GM18519 (cell line): ENCODE results near the gene TP53I13.
"Not testable (repeated sequence)": the region's sequence is repeated elsewhere in the genome, so short reads cannot be mapped to it uniquely, and the experiment has no call there.

ENCODE experiments used
- ATAC-seq: cut with Tn5 transposase; IDR thresholded peaks from one replicate; pipeline ENCODE4 v1.9.1; 2021; ENCODE audit warnings: mild to moderate bottlenecking, moderate library complexity; ENCODE audit not compliant: unreplicated experiment, low FRiP score

TP53I13 gene

DNA sequence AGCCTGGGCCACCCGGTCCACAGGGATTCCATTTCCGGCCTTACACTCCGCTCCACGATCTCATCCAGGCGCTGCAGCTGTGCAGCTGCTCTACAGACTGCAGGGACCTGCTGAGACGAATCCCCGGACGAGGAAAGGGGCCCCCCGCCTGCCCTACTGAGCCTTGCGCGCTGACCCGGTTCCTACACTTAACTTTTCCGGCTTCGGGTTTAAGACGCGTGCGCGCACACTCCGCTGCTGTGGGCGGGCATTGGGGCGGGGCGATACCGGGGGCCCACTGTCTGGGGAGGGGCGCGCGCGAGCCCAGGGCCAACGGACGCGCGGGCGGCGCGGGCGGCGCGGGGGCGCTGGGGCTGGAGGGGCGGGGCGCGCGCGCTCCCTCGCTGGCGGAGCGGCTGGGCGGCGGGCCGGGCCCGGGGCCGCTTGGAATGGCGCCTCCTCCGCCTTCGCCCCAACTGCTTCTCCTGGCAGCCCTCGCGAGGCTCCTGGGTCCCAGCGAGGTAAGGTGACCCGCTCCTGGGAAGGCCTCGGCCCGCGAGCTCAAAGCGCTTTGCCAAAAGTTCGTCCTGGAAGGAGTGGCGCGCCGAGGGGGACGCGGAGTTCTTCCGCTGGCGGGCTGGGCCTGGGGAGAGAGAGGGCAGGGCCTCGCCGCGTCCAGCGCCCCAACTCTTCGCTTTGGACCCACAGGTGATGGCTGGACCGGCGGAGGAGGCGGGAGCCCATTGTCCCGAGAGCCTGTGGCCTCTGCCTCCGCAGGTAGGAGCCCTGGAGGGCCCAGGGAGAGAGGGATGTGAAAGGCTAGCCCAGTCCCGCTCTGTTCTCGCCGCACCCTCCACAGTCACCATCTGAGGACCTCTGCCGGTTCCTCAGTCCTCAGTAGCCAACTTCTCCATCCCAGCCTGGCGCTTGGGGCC lies at the start of gene TP53I13:
Gene TP53I13, plus strand, starts transcription at position 371 of the 914 bp plus-strand sequence. Its CDS starts 58 bp downstream, at position 429.
- no peak for ATAC-seq

DNA sequence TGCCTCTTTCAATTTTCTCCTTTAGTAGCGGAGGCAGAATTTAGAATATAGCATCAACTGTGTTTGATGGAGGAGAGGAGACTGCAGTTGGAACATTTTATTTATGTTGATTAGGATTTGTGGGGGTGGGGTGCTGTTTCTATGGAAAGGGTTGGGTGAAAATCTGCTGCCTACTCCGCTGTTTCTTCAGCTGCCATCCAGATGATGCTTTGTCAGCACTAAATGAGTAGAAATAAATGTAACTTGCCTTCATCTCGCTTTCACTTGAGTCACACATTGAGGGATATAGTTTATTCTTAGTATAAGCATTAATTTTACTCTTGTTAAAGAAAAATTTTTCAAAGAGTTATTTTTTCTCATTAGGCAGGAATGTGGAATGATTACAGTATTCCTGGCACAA lies 43.8 kb upstream of the TP53I13 start:
- ATAC-seq: no peak

- no peak for ATAC-seq
These were observed 42.2 kb upstream of the TP53I13 start for GRCh38 chr17:29526322-29526721.

DNA sequence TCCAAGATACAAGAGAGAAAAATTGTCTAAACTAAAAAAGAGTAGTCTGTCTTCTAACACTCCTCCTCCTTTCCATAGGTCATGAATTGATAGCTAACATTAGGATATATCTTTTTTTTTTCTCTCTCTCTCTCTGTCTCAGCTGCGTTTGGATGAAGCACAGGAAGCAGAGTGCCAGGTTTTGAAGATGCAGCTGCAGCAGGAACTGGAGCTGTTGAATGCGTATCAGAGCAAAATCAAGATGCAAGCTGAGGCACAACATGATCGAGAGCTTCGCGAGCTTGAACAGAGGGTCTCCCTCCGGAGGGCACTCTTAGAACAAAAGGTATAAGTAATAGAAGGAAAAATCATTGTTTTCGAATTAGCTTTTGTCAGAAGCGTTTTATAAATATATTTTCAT lies 34.5 kb upstream of the TP53I13 start:
- ATAC-seq: no peak

GRCh38 chr17:29544066-29544465 lies 24.4 kb upstream of the TP53I13 start:
- ATAC-seq: no peak

DNA sequence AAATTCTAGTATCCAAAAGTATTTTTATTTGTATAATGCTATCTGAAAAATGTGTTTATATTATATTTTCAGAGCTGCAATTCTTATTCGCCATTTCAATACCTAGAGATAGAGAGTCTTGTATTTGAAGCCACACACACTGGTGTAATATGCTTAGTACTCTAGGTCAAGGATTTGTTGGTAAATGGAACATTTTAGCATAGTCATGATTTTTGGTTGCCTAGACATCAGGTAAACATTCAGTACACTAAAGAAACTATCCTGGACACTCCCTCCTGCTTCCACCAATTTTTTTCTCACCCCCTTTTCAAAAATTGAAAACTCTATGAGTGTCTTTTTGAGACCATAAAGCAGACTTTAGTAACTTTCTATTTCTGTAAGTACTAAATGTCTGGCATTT lies 22.4 kb upstream of the TP53I13 start:
- no peak for ATAC-seq

DNA sequence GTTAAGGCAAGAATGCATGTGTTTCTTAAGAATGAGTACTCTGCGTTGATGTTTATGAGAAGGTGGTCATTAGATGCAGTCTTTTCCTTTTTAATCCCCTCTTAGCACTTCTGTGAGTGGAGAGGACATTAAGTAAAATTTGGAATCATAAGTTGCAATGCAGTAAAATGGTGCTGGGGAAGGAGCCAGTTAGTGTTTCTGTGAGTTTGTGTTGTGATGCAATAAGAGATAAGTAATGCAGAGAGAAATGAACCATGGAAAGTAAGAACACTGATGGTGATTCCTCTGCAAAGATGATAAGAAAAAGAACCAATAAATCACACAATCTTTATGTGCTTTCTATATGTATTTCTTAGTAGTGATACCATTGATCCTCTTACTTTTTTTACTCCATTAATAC lies 21.7 kb upstream of the TP53I13 start:
- ATAC-seq: no peak

GRCh38 chr17:29549177-29549923 lies 19.2 kb upstream of the TP53I13 start:
- no peak for ATAC-seq

DNA sequence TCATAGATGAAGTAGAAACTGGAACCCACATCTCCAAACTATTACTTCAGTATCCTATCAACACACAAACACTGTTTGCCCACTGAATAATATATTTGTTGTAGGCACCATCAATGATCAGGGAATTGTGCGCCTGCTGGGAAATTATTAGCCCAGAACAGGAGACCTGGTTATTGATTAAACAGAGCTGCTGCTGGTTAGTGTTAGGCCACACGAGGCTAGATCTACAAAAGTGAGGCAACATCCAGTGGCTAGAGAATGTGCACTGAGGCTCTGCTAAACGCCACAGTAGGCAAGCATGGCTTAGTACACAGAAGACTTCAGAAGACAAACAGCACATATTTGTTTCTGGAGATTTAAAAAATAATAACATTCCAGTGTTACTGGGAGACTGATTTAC lies 12.7 kb upstream of the TP53I13 start:
- ATAC-seq: no peak

- no peak for ATAC-seq
These were observed 11.3 kb upstream of the TP53I13 start for GRCh38 chr17:29557085-29557738.

DNA sequence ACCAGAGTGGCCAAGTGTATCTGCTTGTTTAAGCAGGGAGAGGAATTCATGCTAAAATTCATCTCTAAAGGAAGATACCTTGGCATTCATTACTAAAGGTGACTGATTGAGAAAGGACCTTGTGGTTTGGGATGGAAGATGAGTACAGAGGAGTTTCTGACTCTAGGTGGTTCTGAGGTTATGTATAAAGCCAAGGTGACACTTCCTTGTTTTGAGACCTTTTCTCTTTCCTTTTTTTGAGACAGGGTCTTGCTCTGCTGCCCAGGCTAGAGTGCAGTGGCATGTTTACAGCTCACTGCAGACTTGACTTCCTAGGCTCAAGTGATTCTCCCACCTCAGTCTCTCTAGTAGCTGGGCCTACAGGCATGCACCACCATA lies 10.8 kb upstream of the TP53I13 start:
- no peak for ATAC-seq

DNA sequence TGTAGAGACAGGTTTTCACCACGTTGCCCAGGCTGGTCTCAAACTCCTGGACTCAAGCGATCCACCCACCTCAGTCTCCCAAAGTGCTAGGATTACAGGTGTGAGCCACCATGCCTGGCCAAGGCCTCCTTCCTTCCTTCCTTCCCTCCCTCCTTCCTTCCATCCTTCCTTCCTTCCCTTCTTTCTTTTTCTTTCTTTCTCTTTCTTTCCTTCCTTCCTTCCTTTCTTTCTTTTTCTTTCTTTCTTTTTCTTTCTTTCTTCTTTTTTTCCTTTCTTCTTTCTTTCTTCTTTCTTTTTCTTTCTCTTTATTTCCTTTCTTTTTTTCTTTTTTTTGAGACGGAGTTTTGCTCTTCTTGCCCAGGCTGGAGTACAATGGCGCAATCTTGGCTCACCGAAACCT lies 10.4 kb upstream of the TP53I13 start:
- not testable (repeated sequence) for ATAC-seq

DNA sequence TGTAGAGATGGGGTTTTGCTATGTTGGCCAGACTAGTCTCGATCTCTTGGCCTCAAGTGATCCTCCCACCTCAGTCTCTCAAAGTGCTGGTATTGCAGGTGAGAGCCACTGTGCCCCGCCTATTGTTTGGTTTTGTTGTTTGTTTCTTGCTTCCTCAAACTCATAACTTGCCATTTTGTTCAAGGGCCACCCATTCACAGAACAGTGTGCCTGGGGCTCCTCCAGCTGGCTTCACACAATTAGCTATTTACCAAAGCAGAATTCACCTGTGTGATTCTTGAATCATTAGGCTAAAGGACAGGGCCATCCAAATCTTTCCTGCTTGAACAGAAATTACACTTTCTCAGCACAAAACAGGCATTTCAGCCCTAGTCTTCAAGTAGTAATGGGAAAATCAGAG lies 8.9 kb upstream of the TP53I13 start:
- no peak for ATAC-seq

GRCh38 chr17:29560316-29560715 lies 8.2 kb upstream of the TP53I13 start:
- ATAC-seq: no peak

DNA sequence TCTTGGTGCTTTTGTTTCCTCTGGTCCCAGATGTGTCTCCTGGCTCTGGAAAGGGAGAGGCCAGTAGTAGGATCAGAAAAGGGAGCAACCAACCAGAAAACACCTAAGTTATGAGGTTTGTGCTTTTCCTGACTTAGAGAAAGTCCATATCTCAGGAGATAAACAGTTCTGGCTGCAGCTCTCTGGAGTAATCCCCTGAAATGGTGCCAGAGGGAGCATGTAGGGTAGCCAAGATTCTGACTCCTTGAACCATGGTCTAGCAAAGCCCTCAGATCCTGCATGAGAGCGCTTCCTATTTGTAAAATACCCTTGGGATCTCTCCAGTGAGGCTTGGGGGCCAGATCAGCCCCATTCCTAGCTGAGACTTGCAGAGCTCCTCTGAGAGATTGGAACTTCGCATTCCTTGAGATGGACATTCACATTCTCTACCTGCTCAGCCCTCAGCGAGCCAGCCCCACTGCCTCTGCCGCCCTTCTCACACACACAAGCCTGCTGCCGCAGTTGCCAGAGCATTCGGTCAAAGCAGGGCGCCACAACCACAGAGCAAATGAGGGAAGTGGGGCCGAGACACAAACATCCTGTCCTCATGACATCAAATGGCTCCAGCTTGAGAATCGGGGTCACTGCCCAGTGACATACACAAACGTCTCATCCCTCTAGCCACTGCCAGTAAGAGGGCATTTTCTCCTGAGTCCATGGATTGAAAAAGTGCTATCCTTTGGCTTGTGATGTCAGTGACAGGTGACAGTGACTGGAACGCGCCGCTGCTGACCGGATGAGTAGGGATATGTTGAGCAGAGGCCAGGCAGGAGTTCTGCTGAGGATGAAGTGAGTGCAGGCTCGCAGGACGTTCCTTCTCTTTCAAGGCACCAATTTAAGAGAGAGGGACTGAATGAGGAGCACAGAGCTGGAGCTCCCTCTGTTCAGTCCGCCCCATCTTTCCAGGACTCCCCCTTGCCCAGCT lies 6.7 kb upstream of the TP53I13 start:
- ATAC-seq: no peak

DNA sequence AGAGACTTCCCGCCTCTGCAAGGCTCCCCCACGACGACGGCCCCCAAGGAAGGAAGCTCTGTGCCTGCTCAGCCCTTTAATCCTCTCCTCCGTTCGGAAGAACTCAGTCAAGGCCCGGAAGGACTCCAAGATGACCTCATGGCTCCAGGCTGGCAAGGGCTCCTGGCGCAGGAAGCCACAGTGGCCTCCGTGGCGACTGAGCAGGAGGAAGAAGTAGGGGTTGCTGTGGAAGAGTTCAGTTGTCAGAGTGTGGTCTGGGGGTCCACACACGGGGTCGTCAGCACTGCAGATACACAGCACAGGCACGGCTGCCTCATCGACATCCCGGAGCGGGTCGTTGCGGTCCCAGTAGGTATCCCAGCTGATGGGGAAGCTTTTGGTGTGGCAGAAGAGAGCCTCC lies 5.9 kb upstream of the TP53I13 start:
- no peak for ATAC-seq

DNA sequence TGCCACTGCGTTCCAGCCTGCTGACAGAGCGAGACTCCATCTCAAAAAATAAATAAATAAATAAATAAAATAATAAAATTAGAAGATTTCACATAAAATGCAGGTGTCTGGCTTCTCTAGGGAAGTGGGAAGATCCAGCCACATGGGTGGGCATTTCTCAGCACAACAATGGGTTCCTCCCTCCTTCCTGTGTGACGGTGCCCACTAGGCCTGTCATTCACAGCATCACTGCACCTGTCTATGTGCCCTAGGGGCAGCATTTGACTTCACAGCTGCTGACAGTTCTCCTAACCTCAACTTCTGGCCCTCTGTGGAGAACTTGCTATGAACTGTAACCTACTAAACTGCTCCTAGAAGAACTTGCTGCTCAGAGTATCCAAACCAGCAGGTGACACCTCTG lies 4.7 kb upstream of the TP53I13 start:
- no peak for ATAC-seq

DNA sequence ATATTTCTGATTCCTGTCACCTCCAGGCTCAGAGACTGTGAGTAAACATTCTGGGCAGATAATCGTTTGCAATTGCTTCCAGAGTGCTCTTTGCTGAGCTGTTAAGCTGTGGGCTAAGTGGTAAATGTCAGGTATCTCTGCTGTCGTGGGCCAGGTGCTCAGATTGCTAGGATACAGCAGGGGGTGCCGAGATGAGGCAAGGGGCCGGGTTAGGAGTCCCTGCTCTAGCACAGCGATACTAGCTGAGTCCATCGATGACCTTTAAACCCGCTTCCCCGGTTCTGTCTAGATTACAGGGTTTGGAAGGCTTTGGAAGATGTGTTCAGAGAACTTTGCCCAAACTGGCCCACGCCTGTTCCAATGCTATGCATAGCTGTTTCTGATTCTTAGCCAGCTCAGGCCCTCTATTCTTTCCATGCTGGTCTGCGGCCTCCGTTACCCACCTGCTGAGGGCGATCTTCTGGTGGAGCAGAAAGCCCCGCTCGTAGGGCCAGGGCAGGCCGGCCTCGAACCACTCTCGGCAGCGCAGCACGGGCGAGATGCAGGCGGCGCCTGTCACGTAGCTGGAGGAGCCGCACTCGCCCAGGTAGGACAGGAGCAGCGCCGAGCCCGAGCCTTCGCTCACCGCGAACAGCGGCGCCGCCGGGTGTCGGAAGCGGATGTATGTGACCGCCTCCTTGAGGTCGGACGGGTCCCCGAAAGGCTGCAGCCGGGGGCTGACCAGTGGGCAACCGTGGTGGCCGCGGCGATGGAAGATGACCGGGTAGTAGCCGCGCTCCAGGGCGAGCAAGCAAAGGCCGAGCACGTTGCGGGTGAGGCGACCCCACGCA lies 2.6 kb upstream of the TP53I13 start:
- ATAC-seq: no peak
